ENCODE results near the gene PRMT1.

The PRMT1 gene

DNA sequence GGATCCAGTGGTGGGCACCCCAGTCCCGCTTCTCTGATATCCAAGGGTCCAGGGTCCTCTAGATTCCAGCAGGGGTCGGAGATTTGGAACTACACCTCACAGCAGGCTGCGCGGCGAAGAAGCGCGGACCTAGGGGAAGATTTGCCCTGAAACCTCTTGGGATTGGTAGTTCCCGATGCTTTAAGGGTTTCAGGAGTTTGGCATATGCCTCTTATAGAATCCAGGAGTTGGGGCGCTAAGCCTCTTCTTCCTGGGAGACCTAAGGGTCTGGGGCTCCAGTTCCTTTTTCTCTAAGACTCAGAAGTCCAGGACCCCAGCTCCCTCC is 11.0 kb upstream of the PRMT1 start:
- no peak for DNase-seq (ENCODE audit: extremely low read depth in 1 of 2, low read depth in 1 of 2)

- DNase-seq (ENCODE audit: extremely low read depth in 1 of 2, low read depth in 1 of 2): no peak
Measured at GRCh38 chr19:49667473-49667872, 9.6 kb upstream of the PRMT1 start.

DNA sequence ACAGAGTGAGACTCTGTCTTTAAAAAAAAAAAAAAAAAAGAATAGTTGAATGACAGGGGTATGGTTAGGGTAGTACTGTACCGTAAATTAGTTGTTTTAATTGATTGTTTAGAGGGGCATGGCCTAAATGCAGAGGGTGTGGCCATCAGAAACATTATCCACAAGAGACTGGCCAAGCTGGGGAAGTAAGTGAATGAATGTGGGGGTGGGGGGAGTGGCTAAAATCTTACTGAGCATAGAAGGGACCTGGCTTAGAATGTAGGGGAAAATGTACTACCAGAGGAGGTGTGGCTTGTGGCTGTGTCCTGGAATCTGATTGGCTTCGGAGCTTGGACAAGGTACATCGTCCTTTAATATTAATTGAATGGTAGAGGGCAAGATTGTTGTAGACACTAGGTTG is 7.6 kb upstream of the PRMT1 start:
- no peak for DNase-seq (ENCODE audit: extremely low read depth in 1 of 2, low read depth in 1 of 2)

GRCh38 chr19:49672131-49672919 is 4.7 kb upstream of the PRMT1 start:
- DNase-seq (ENCODE audit: extremely low read depth in 1 of 2, low read depth in 1 of 2): peak in 1 of 2 donors; percentile 59

- peak; percentile 46 to 56 for DNase-seq (ENCODE audit: extremely low read depth in 1 of 2, low read depth in 1 of 2)
Measured at GRCh38 chr19:49676136-49676783, 811 bp upstream of the PRMT1 start.

- DNase-seq (ENCODE audit: extremely low read depth in 1 of 2, low read depth in 1 of 2): peak; percentile 97 to 99
Measured at GRCh38 chr19:49676784-49677230, 264 bp upstream of the PRMT1 start.

DNA sequence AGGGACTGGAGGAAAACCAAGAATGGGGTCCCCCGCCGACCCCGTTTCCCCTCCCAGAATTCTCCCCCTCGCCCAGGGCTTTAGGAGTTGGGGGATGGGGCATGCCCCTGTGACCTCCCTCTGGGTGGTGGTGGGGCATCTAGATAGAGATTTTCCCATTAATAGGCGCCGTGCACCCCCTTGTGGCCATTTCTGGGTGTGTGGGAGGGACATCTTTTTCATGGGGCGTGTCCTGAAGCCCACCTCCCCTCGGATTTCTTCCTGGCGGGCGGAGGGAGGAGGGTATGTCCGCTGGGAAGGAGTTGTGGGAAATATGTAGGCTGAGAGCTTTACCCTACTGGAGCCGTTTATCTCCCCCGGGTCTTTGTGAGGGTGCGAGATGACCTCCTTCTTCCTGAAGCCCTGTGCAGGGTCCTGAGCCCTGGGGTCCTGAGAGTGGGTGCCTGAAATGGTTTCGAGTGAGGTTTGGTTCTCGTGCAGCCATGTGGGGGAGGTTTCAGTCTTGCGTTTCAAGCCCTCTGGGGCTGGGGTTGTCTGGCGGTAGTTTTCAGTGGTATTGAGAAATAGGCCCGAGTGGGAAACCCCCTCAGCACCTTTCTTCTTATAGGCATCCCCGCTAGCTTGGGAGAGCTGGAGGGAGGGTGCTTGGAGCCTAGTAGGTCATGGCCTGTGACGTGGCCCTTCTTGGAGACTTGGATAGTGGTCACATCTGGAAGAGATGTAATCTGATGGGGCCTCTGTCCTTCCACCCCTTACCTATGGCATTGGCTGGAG is 1.0 kb downstream of the PRMT1 start:
- peak; percentile 56 to 79 for DNase-seq (ENCODE audit: extremely low read depth in 1 of 2, low read depth in 1 of 2)

- DNase-seq (ENCODE audit: extremely low read depth in 1 of 2, low read depth in 1 of 2): no peak
Measured at GRCh38 chr19:49678985-49679770, 2.1 kb downstream of the PRMT1 start.

- DNase-seq (ENCODE audit: extremely low read depth in 1 of 2, low read depth in 1 of 2): no peak
Measured at GRCh38 chr19:49679771-49680413, 2.8 kb downstream of the PRMT1 start.

DNA sequence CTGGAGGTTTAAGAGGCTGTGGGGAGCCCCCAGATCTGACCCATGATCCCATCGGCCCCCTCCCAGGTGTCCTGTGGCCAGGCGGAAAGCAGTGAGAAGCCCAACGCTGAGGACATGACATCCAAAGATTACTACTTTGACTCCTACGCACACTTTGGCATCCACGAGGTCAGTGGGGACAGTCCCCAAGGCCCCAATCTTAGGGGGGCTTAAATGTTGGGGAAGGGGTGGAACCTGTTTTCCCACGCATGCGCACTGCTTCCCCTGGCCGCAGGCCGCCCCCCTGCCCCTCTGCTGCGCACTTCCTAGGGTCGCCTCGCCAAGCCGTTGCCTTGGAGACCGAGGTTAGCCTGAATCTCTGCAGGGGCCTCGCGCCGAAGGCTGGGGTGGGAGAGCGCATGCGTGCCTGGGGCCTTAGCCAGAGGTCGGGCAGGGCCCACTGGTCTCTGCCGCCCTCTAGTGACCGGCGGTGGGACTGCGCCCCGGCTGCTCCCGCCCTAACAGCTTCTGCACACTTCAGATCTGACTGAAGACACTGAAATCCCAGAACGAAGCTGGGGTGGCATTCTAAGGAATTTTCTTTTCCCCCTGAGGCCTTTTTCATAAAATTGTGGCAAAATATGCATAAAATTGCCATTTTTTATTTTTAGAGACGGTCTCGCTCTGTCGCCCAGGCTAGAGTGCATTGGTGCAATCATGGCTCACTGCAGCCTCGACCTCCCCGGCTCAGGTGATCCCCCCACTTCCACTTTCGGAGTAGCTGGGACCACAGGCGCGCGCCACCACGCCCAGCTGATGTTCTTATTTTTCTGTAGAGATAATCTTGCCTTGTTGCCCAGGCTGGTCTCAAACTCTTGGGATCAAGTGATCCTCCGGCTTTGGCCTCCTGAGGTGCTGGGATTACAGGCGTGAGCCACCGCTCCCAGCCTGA is 3.6 kb downstream of the PRMT1 start:
- peak; percentile 88 for DNase-seq (ENCODE audit: extremely low read depth in 1 of 2, low read depth in 1 of 2)

- no peak for DNase-seq (ENCODE audit: extremely low read depth in 1 of 2, low read depth in 1 of 2)
Measured at GRCh38 chr19:49681830-49682229, 4.8 kb downstream of the PRMT1 start.

- no peak for DNase-seq (ENCODE audit: extremely low read depth in 1 of 2, low read depth in 1 of 2)
Measured at GRCh38 chr19:49682274-49682673, 5.2 kb downstream of the PRMT1 start.

DNA sequence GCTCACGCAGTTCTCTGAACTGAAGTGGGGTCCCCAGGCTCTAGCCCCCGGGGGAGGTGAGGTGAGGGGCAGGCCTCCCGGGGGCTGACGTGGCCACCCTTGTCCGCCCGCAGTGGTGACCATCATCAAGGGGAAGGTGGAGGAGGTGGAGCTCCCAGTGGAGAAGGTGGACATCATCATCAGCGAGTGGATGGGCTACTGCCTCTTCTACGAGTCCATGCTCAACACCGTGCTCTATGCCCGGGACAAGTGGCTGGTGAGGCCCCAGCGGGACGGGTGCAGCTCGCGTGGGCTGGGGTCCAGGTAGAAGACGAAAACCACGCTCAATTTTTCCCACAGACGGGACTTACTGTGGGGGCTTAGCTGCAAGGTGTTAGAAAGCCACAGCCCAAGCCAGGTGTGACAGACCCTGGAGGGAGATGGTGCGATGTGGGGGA is 6.8 kb downstream of the PRMT1 start:
- no peak for DNase-seq (ENCODE audit: extremely low read depth in 1 of 2, low read depth in 1 of 2)

- DNase-seq (ENCODE audit: extremely low read depth in 1 of 2, low read depth in 1 of 2): no peak
Measured at GRCh38 chr19:49684251-49684982, 7.3 kb downstream of the PRMT1 start.

GRCh38 chr19:49684983-49685553 is 8.0 kb downstream of the PRMT1 start:
- DNase-seq (ENCODE audit: extremely low read depth in 1 of 2, low read depth in 1 of 2): no peak

DNA sequence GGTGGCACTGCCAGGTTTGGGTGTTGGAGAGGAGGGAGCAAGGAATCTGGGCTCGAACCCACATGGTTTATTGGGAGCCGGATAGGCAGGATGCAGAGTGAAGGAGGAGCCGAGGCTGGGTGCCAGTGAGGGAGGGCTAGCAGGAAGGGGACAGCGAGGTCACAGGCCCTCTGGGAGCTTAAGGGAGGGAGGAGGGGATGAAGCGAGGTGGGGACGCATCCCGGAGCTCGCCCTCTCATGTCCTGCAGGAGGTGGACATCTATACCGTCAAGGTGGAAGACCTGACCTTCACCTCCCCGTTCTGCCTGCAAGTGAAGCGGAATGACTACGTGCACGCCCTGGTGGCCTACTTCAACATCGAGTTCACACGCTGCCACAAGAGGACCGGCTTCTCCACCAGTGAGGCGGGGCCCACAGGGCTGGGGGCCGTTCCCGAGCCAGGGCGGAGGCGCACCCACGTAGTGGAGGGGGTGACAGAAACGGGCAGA is 8.8 kb downstream of the PRMT1 start:
- DNase-seq (ENCODE audit: extremely low read depth in 1 of 2, low read depth in 1 of 2): no peak

- no peak for DNase-seq (ENCODE audit: extremely low read depth in 1 of 2, low read depth in 1 of 2)
Measured at GRCh38 chr19:49686503-49687088, 9.5 kb downstream of the PRMT1 start.

- no peak for DNase-seq (ENCODE audit: extremely low read depth in 1 of 2, low read depth in 1 of 2)
Measured at GRCh38 chr19:49687150-49687549, 10.1 kb downstream of the PRMT1 start.

Data from stimulated activated CD8-positive, alpha-beta memory T cell treated with anti-CD3 and anti-CD28 coated beads, Interleukin-7, amount 100 ng/mL, for 48 hours (primary cell).